HG02588 (cell line): ENCODE data around the gene MPPED2.
"Not testable (repeated sequence)": the region's sequence is repeated elsewhere in the genome, so short reads cannot be mapped to it uniquely, and the experiment has no call there.

Experiments
- ATAC-seq: cut with Tn5 transposase; IDR thresholded peaks from one replicate; pipeline ENCODE4 v1.9.1; 2021; ENCODE audit warnings: mild to moderate bottlenecking, moderate library complexity; ENCODE audit not compliant: unreplicated experiment

MPPED2 gene

GRCh38 chr11:30579415-30580175 lies 6.6 kb downstream of the MPPED2 start:
- no peak for ATAC-seq

GRCh38 chr11:30578406-30578805 lies 7.7 kb downstream of the MPPED2 start:
- no peak for ATAC-seq

- no peak for ATAC-seq
Observed at GRCh38 chr11:30573951-30574350, 12.2 kb downstream of the MPPED2 start.

GRCh38 chr11:30568931-30569330 lies 17.2 kb downstream of the MPPED2 start:
- ATAC-seq: no peak

GRCh38 chr11:30567644-30568043 lies 18.5 kb downstream of the MPPED2 start:
- ATAC-seq: no peak

- no peak for ATAC-seq
Observed at GRCh38 chr11:30567120-30567519, 19.0 kb downstream of the MPPED2 start.

- no peak for ATAC-seq
Observed at GRCh38 chr11:30566482-30566881, 19.7 kb downstream of the MPPED2 start.

- no peak for ATAC-seq
Observed at GRCh38 chr11:30565027-30565426, 21.1 kb downstream of the MPPED2 start.

GRCh38 chr11:30561691-30562415 lies 24.3 kb downstream of the MPPED2 start:
- ATAC-seq: no peak

GRCh38 chr11:30560206-30561106 lies 25.7 kb downstream of the MPPED2 start:
- ATAC-seq: no peak

- no peak for ATAC-seq
Observed at GRCh38 chr11:30559004-30559403, 27.1 kb downstream of the MPPED2 start.

GRCh38 chr11:30554587-30554986 lies 31.6 kb downstream of the MPPED2 start:
- ATAC-seq: not testable (repeated sequence)

- ATAC-seq: no peak
Observed at GRCh38 chr11:30553521-30554110, 32.5 kb downstream of the MPPED2 start.

GRCh38 chr11:30552839-30553238 lies 33.3 kb downstream of the MPPED2 start:
- ATAC-seq: no peak

- ATAC-seq: no peak
Observed at GRCh38 chr11:30550022-30550542, 36.1 kb downstream of the MPPED2 start.

- no peak for ATAC-seq
Observed at GRCh38 chr11:30549565-30549964, 36.6 kb downstream of the MPPED2 start.

- no peak for ATAC-seq
Observed at GRCh38 chr11:30546334-30546733, 39.8 kb downstream of the MPPED2 start.

GRCh38 chr11:30545507-30545906 lies 40.6 kb downstream of the MPPED2 start:
- no peak for ATAC-seq

- ATAC-seq: no peak
Observed at GRCh38 chr11:30543066-30543465, 43.1 kb downstream of the MPPED2 start.

- ATAC-seq: no peak
Observed at GRCh38 chr11:30540781-30541180, 45.4 kb downstream of the MPPED2 start.

GRCh38 chr11:30538251-30538650 lies 47.9 kb downstream of the MPPED2 start:
- no peak for ATAC-seq
